ENCODE data around the gene TRIM33.

DNA sequence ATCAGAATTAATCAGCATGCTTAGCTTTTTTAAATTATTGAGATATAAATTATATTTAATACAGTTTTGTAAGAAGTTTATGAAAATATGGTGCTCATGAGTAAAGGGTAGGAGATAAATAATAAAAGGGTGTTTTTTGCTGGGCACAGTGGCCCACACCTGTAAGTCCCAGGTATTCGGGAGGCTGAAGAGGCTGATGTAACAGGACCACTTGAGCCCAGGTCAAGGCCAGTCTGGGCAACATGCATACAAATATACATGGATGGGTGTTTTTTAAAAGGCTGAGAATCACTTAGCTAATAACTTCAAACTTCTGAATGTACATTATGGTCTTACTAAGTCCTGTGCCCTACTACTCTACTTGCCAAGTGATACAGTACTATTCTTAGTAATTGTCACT lies 73.2 kb downstream of the TRIM33 start:
- TF ChIP-seq, protein P1, sequence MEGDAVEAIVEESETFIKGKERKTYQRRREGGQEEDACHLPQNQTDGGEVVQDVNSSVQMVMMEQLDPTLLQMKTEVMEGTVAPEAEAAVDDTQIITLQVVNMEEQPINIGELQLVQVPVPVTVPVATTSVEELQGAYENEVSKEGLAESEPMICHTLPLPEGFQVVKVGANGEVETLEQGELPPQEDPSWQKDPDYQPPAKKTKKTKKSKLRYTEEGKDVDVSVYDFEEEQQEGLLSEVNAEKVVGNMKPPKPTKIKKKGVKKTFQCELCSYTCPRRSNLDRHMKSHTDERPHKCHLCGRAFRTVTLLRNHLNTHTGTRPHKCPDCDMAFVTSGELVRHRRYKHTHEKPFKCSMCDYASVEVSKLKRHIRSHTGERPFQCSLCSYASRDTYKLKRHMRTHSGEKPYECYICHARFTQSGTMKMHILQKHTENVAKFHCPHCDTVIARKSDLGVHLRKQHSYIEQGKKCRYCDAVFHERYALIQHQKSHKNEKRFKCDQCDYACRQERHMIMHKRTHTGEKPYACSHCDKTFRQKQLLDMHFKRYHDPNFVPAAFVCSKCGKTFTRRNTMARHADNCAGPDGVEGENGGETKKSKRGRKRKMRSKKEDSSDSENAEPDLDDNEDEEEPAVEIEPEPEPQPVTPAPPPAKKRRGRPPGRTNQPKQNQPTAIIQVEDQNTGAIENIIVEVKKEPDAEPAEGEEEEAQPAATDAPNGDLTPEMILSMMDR (conservative IDR thresholded peaks at IDR 0.05): no peak
- no peak for TF ChIP-seq ZFX (IDR thresholded peaks at IDR 0.05)
